Measurements from ENCODE around the gene NR3C2. TPM values are rescaled to one million over a fixed set of nuclear protein-coding genes. Genes with fewer than 3 reads are reported as not detected.
A peak's percentile ranks its signal among the peaks of the same experiment; 100 is the strongest.

Gene NR3C2
- total RNA-seq, 2 donors from 2014 or later: 7.1 to 7.8 TPM

GRCh38 chr4:148075438-148075837 lies 366.8 kb downstream of the NR3C2 start:
- peaks cover 19% of the 10 kb centered on the region for H3K9me3 Mint-ChIP-seq
- H3K4me3 Mint-ChIP-seq: no peak overlapping the region
- no peak for ATAC-seq (replicated peaks)
- H3K36me3 Mint-ChIP-seq (ENCODE audit: low read depth): peaks cover 71% of the 10 kb centered on the region
- H3K4me1 Mint-ChIP-seq: peaks cover 4% of the 10 kb centered on the region
- H3K27me3 Mint-ChIP-seq: no peaks in the 10 kb centered on the region
- H3K27ac Mint-ChIP-seq: no peak overlapping the region

- Mint-ChIP-seq H3K4me3 (no peak overlapping the region), H3K27ac (no peak overlapping the region), H3K27me3 (no peaks in the 10 kb centered on the region), H3K4me1 (peaks cover 4% of the 10 kb centered on the region), H3K36me3 (ENCODE audit: low read depth) (peaks cover 61% of the 10 kb centered on the region), H3K9me3 (peaks cover 19% of the 10 kb centered on the region)
- ATAC-seq (replicated peaks): no peak
Measured at GRCh38 chr4:148074462-148074861, 367.8 kb downstream of the NR3C2 start.

DNA sequence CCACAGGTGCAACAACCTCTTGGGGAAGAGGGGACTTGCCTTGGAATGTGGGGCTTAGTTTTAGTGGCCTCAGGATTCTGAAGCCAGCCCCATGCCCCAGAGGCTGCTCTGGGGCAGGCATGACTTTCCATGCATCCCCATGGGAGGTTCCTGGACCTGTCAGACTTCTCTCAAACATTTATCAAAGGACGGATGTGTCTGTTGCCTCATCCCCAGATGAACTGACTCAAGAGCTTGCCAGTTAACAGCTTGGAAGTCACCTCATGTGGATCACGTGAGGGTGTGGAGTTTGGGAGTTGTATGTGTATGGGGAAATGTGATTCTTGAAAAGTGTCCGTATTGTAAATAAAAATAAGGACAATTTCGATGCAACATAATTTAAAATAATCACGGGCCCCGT lies 368.9 kb downstream of the NR3C2 start:
- no peak for ATAC-seq (replicated peaks)
- no peaks in the 10 kb centered on the region for H3K27me3 Mint-ChIP-seq
- peaks cover 4% of the 10 kb centered on the region for H3K4me1 Mint-ChIP-seq
- peaks cover 55% of the 10 kb centered on the region for H3K36me3 Mint-ChIP-seq (ENCODE audit: low read depth)
- no peak overlapping the region for H3K4me3 Mint-ChIP-seq
- no peak overlapping the region for H3K27ac Mint-ChIP-seq
- H3K9me3 Mint-ChIP-seq: peaks cover 19% of the 10 kb centered on the region

GRCh38 chr4:148072789-148073188 lies 369.4 kb downstream of the NR3C2 start:
- Mint-ChIP-seq H3K36me3 (ENCODE audit: low read depth) (peaks cover 51% of the 10 kb centered on the region), H3K9me3 (peaks cover 19% of the 10 kb centered on the region), H3K4me1 (peaks cover 4% of the 10 kb centered on the region), H3K4me3 (no peak overlapping the region), H3K27me3 (no peaks in the 10 kb centered on the region), H3K27ac (no peak overlapping the region)
- ATAC-seq (replicated peaks): no peak

- Mint-ChIP-seq H3K27ac (no peak overlapping the region), H3K4me1 (peaks cover 4% of the 10 kb centered on the region), H3K27me3 (no peaks in the 10 kb centered on the region), H3K9me3 (peaks cover 15% of the 10 kb centered on the region), H3K4me3 (no peak overlapping the region), H3K36me3 (ENCODE audit: low read depth) (peaks cover 36% of the 10 kb centered on the region)
- no peak for ATAC-seq (replicated peaks)
Measured at GRCh38 chr4:148071009-148071408, 371.2 kb downstream of the NR3C2 start.

- Mint-ChIP-seq H3K36me3 (ENCODE audit: low read depth) (peaks cover 33% of the 10 kb centered on the region), H3K4me1 (peaks cover 4% of the 10 kb centered on the region), H3K27me3 (no peaks in the 10 kb centered on the region), H3K9me3 (peaks cover 7% of the 10 kb centered on the region), H3K4me3 (no peak overlapping the region), H3K27ac (no peak overlapping the region)
- ATAC-seq (replicated peaks): no peak
Measured at GRCh38 chr4:148069895-148070178, 372.4 kb downstream of the NR3C2 start.

GRCh38 chr4:148069086-148069894 lies 372.9 kb downstream of the NR3C2 start:
- H3K27ac Mint-ChIP-seq: no peak overlapping the region
- H3K27me3 Mint-ChIP-seq: no peaks in the 10 kb centered on the region
- H3K36me3 Mint-ChIP-seq (ENCODE audit: low read depth): peaks cover 33% of the 10 kb centered on the region
- no peak for ATAC-seq (replicated peaks)
- peaks cover 5% of the 10 kb centered on the region for H3K9me3 Mint-ChIP-seq
- H3K4me1 Mint-ChIP-seq: peaks cover 4% of the 10 kb centered on the region
- H3K4me3 Mint-ChIP-seq: no peak overlapping the region

DNA sequence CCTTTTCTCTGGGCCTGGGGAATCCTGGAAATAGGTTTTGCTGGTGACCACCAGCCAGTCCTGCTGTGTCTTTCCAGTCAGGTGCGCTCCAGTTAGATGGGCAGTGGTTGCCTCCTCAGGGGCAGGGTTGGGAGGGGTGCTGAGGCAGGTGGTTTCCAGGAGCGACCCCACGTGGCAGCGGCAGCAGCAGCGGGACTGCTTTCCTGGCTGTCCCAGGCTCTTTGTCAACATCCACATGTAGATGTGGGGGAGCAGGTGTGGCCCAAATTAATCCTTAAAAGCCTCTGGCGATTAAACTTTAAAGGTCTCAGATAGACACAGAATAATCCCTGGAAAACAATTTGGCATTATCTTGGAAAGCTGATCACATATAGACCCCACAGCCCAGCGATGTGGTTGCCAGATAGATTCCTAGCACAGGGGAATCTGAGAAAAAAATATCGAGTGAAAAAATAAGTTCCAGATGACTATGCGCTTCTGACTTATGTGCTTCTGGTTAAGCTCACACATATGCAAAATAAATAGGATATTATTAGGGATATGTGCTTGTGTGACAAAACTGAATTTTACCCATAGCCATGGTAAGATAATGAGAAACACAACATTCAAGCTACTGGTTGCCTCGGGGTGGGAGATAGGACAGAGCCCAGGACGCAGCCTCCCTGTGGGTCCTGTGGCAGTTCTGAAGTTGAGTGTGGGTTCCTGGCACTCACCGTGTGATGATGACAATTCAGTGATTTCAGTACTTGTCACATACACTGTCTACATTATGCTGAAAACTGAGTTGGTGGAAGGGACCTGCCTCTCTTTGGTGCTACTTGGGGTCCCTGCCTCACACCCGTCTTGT lies 373.9 kb downstream of the NR3C2 start:
- peaks cover 29% of the 10 kb centered on the region for H3K36me3 Mint-ChIP-seq (ENCODE audit: low read depth)
- no peak for ATAC-seq (replicated peaks)
- no peak overlapping the region for H3K27ac Mint-ChIP-seq
- H3K4me3 Mint-ChIP-seq: no peak overlapping the region
- H3K4me1 Mint-ChIP-seq: peaks cover 4% of the 10 kb centered on the region
- H3K27me3 Mint-ChIP-seq: no peaks in the 10 kb centered on the region
- no peaks in the 10 kb centered on the region for H3K9me3 Mint-ChIP-seq

- Mint-ChIP-seq H3K27ac (no peak overlapping the region), H3K36me3 (ENCODE audit: low read depth) (peaks cover 20% of the 10 kb centered on the region), H3K27me3 (no peaks in the 10 kb centered on the region), H3K4me3 (no peak overlapping the region), H3K9me3 (no peaks in the 10 kb centered on the region), H3K4me1 (peaks cover 4% of the 10 kb centered on the region)
- ATAC-seq (replicated peaks): no peak
Measured at GRCh38 chr4:148067301-148067916, 374.8 kb downstream of the NR3C2 start.

GRCh38 chr4:148065075-148065474 lies 377.1 kb downstream of the NR3C2 start:
- H3K4me1 Mint-ChIP-seq: peaks cover 14% of the 10 kb centered on the region
- no peaks in the 10 kb centered on the region for H3K9me3 Mint-ChIP-seq
- H3K36me3 Mint-ChIP-seq (ENCODE audit: low read depth): peaks cover 19% of the 10 kb centered on the region
- no peak overlapping the region for H3K27ac Mint-ChIP-seq
- H3K27me3 Mint-ChIP-seq: no peaks in the 10 kb centered on the region
- H3K4me3 Mint-ChIP-seq: no peak overlapping the region
- no peak for ATAC-seq (replicated peaks)

DNA sequence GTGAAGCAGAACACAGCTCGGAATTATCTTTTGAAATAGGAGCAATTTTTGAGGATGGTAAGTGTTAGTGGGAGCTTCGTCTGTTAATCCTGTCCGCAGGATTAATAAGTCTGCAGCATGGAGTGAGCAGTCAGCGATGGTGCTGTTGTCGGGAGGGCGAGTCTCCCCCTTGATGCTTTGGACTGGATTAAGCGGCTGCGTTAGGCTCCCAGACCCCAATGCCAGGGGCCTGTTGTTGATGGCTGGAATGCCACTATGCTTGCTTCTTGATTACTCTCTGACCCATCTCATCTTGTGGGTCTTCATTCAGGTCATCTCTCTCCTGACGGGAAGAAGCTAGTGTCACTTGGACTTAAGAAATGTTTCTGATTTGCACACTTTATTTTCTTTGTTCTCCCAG lies 377.8 kb downstream of the NR3C2 start:
- Mint-ChIP-seq H3K4me3 (no peak overlapping the region), H3K27me3 (no peaks in the 10 kb centered on the region), H3K27ac (no peak overlapping the region), H3K9me3 (no peaks in the 10 kb centered on the region), H3K4me1 (peaks cover 18% of the 10 kb centered on the region), H3K36me3 (ENCODE audit: low read depth) (peaks cover 19% of the 10 kb centered on the region)
- no peak for ATAC-seq (replicated peaks)

- peaks cover 19% of the 10 kb centered on the region for H3K36me3 Mint-ChIP-seq (ENCODE audit: low read depth)
- H3K27ac Mint-ChIP-seq: no peak overlapping the region
- H3K4me1 Mint-ChIP-seq: peaks cover 25% of the 10 kb centered on the region
- no peak for ATAC-seq (replicated peaks)
- no peaks in the 10 kb centered on the region for H3K27me3 Mint-ChIP-seq
- no peak overlapping the region for H3K4me3 Mint-ChIP-seq
- H3K9me3 Mint-ChIP-seq: no peaks in the 10 kb centered on the region
Measured at GRCh38 chr4:148062301-148062950, 379.8 kb downstream of the NR3C2 start.

- H3K27ac Mint-ChIP-seq: no peak overlapping the region
- ATAC-seq (replicated peaks): no peak
- no peaks in the 10 kb centered on the region for H3K9me3 Mint-ChIP-seq
- peaks cover 19% of the 10 kb centered on the region for H3K36me3 Mint-ChIP-seq (ENCODE audit: low read depth)
- H3K27me3 Mint-ChIP-seq: no peaks in the 10 kb centered on the region
- peak overlapping the region; percentile 74 for H3K4me3 Mint-ChIP-seq
- H3K4me1 Mint-ChIP-seq: peaks cover 32% of the 10 kb centered on the region
Measured at GRCh38 chr4:148061795-148062194, 380.4 kb downstream of the NR3C2 start.

DNA sequence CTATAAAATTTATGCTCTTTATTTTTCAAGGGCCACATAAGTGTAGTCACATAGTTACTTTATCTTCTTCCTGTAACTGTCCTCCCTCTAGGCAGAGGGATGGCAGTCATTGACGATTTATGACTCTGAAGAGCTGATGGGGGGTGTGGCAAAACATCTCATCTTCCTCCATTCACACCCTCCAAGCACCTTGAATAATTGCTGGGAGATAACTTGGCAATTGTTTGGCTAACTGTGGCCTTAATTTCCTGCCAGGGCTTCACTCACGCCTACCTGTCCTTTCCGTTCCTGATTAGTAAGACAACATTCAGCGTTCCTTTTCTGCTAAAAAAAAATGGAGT lies 381.1 kb downstream of the NR3C2 start:
- H3K36me3 Mint-ChIP-seq (ENCODE audit: low read depth): peaks cover 19% of the 10 kb centered on the region
- H3K9me3 Mint-ChIP-seq: no peaks in the 10 kb centered on the region
- H3K4me1 Mint-ChIP-seq: peaks cover 38% of the 10 kb centered on the region
- H3K4me3 Mint-ChIP-seq: peak overlapping the region; percentile 74
- peak; percentile 34 for ATAC-seq (replicated peaks)
- H3K27me3 Mint-ChIP-seq: no peaks in the 10 kb centered on the region
- H3K27ac Mint-ChIP-seq: peak overlapping the region; percentile 53

Measured in activated T-helper 17 cell treated with anti-CD3 and anti-CD28 coated beads, Interleukin-2, amount 50 U/mL, for 72 hours (primary cell).